Activated naive CD4-positive, alpha-beta T cell treated with anti-CD3 and anti-CD28 coated beads for 36 hours (primary cell): ENCODE results near the gene GHRH. TPM values are rescaled to one million over a fixed set of nuclear protein-coding genes. Genes with fewer than 3 reads are reported as not detected.

Experiments
- CTCF ChIA-PET: fragments of 350-600 bp; sonication (Branson Sonifier 250); formaldehyde crosslinking; loops from one replicate; lab custom pipeline; 2021; ENCODE audit warnings: antibody characterized with exemption; lab: Charles Lee
- DNase-seq: peaks from one replicate; pipeline ENCODE4 v3.0.0-alpha.2; 2020
- H3K27ac Mint-ChIP-seq: one replicate; pipeline ENCODE4 v1.8.0; 2021; ENCODE audit warnings: mild to moderate bottlenecking, mixed read lengths
- H3K27me3 Mint-ChIP-seq: one replicate; pipeline ENCODE4 v1.8.0; 2021; ENCODE audit warnings: low read depth, mixed read lengths
- H3K36me3 Mint-ChIP-seq: one replicate; pipeline ENCODE4 v1.8.0; 2021; ENCODE audit warnings: low read depth, mixed read lengths
- H3K4me1 Mint-ChIP-seq: one replicate; pipeline ENCODE4 v1.8.0; 2021; ENCODE audit warnings: low read depth, mixed read lengths
- H3K4me3 Mint-ChIP-seq: one replicate; pipeline ENCODE4 v1.8.0; 2021; ENCODE audit warnings: mild to moderate bottlenecking, moderate library complexity, mixed read lengths
- H3K9me3 Mint-ChIP-seq: one replicate; pipeline ENCODE4 v1.8.0; 2021; ENCODE audit warnings: mixed read lengths
- intact Hi-C: fragments of 100-400 bp; cut with micrococcal nuclease; formaldehyde crosslinking; loops from one replicate; pipeline ENCODE4 v1.15.1; 2023
- total RNA-seq, 2 experiments: library from RNA; stranded (reverse); gene quantifications; one replicate each; pipeline ENCODE4 v1.2.3, GENCODE V29; 2021

The GHRH gene
- total RNA-seq, 2 experiments from 2014 or later = not detected

DNA sequence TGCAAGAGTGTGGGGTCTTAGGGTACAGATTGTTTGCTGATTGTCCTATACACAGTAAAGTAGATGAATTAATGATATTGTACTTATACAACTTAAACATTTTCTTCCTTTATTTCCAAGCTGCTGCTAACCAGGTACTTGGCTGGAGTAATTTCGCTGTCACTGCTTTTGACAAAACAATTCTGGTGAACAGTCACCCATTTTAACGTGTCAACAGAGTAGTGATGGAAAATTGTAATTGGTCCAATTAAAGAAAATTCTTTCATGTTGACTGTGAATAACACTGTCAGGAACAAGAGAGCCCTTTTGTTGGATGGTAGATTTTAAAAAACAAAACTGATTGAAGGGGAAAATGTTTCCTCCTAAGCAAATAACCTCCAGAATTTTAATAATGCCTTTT, 55.8 kb downstream of the GHRH start:
- H3K4me1 Mint-ChIP-seq = no peaks in the 10 kb centered on the region
- DNase-seq = no peak
- peaks cover 42% of the 10 kb centered on the region for H3K36me3 Mint-ChIP-seq
- no peak overlapping the region for H3K27ac Mint-ChIP-seq
- CTCF ChIA-PET = interaction anchor here (1.6 to 2.4 kb wide), 3 partner anchors 10 to 27 kb away, joined by 4 to 10 read pairs (median 8); no protein-coding TSS in a partner anchor
- intact Hi-C loops = no loop called here
- H3K27me3 Mint-ChIP-seq = no peaks in the 10 kb centered on the region
- no peaks in the 10 kb centered on the region for H3K9me3 Mint-ChIP-seq
- H3K4me3 Mint-ChIP-seq = no peak overlapping the region

DNA sequence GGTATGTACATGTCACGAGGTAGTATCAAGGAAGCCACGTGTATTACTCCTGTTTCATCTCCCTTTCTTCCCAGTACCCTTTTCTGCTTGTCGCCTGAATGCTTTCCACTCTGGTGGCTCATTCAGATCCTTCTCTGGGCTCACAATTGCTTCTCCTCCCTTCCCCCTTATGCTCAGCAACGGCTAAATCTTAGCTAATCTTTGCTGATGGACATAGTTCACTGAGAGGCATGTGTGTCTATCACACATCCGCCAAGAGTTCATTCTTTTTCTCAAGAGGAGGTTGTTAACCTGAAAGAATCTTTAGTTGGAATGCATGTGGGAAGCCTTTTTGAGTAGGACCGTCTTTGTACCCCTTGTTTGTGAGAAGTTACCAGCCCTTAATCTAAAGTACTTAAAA, 56.5 kb downstream of the GHRH start:
- CTCF ChIA-PET = interaction anchor here (1.6 to 2.4 kb wide), 3 partner anchors 9 to 26 kb away, joined by 4 to 10 read pairs (median 8); no protein-coding TSS in a partner anchor
- intact Hi-C loops = no loop called here
- H3K9me3 Mint-ChIP-seq = no peaks in the 10 kb centered on the region
- no peak overlapping the region for H3K4me3 Mint-ChIP-seq
- no peaks in the 10 kb centered on the region for H3K27me3 Mint-ChIP-seq
- H3K27ac Mint-ChIP-seq = no peak overlapping the region
- no peaks in the 10 kb centered on the region for H3K4me1 Mint-ChIP-seq
- H3K36me3 Mint-ChIP-seq = peaks cover 47% of the 10 kb centered on the region
- DNase-seq = no peak

DNA sequence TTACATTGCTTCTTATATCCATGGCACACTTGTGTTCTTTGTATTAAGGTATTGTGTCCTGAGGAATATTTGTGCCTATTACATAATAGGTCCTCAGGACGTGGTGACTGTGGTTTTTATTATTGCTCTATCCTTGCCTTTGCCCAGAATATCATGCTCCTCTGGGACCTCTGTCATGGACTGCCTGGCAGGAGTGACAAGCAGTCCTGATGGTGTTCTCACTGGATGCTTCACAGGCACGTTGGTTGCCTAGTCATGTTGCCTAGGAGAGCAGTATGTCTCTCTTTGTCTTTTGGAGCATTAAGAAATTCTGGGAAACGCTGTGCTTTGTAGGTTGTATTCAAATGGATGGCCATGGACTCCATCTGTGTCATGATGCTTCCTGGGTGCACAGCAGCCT, 57.6 kb downstream of the GHRH start:
- intact Hi-C loops = no loop called here
- DNase-seq = no peak
- no peaks in the 10 kb centered on the region for H3K4me1 Mint-ChIP-seq
- CTCF ChIA-PET = interaction anchor here (1.6 kb wide), 2 partner anchors 8 to 25 kb away, joined by 4 to 10 read pairs; no protein-coding TSS in a partner anchor
- no peak overlapping the region for H3K4me3 Mint-ChIP-seq
- H3K9me3 Mint-ChIP-seq = no peaks in the 10 kb centered on the region
- H3K27ac Mint-ChIP-seq = no peak overlapping the region
- no peaks in the 10 kb centered on the region for H3K27me3 Mint-ChIP-seq
- H3K36me3 Mint-ChIP-seq = peaks cover 44% of the 10 kb centered on the region

DNA sequence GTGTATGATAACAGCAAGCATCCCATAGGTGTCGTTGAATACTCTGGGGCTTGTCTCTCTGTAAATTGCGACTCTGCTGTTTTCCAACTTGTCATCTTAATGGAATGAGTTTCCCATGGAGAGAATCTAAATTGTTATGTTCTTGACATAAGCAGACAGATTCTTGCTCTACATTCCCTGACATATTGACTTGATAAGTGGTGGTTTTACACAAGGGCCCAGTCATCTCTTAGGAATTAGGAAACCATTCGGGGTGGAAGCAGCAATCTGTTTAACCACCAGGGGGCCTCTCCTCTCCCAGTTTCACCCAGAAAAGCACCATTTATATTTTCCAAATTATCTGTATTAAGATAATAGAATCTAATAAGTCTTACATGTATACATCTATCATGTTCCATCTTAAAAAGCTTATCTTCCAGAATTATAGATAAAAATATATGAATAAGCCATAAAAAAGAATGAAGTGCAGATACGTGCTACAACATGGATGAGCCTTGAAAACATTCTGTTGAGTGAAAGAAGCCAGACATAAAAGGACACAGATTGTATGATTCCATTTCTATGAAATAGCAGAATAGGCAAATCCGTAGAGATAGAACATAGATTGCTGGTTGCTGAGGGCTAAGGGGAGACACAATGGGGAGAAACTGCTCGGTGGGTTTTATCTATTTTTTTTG, 59.2 kb downstream of the GHRH start:
- no peaks in the 10 kb centered on the region for H3K9me3 Mint-ChIP-seq
- H3K27me3 Mint-ChIP-seq = no peaks in the 10 kb centered on the region
- H3K4me3 Mint-ChIP-seq = no peak overlapping the region
- H3K4me1 Mint-ChIP-seq = no peaks in the 10 kb centered on the region
- H3K36me3 Mint-ChIP-seq = peaks cover 46% of the 10 kb centered on the region
- peak; percentile 37 for DNase-seq
- intact Hi-C loops = loop anchor here (1.0 kb wide), 1 partner anchor 332 kb away; no protein-coding TSS in a partner anchor
- CTCF ChIA-PET = interaction anchor here (1.1 kb wide), 1 partner anchor 333 kb away, joined by 3 read pairs; no protein-coding TSS in a partner anchor
- no peak overlapping the region for H3K27ac Mint-ChIP-seq

- H3K9me3 Mint-ChIP-seq = no peaks in the 10 kb centered on the region
- peaks cover 50% of the 10 kb centered on the region for H3K36me3 Mint-ChIP-seq
- peaks cover 5% of the 10 kb centered on the region for H3K4me1 Mint-ChIP-seq
- no peak overlapping the region for H3K27ac Mint-ChIP-seq
- CTCF ChIA-PET = interaction anchor here (1.0 to 1.8 kb wide), 3 partner anchors 10 to 333 kb away, joined by 3 to 14 read pairs (median 6); no protein-coding TSS in a partner anchor
- no peak overlapping the region for H3K4me3 Mint-ChIP-seq
- DNase-seq = no peak
- no peaks in the 10 kb centered on the region for H3K27me3 Mint-ChIP-seq
- intact Hi-C loops = loop anchor here (1.0 kb wide), 1 partner anchor 333 kb away; no protein-coding TSS in a partner anchor
Observed at GRCh38 chr20:37201827-37202162, 59.8 kb downstream of the GHRH start.

Other genes with a start within 250 kb of the GHRH start
- gene RBL1, start 165.8 kb downstream of the GHRH start, total RNA-seq = 10 to 100 TPM; 32.9 to 36.2 TPM
- 100 to 1,000 TPM; 102 to 104 TPM for gene RPN2, start 82.5 kb downstream of the GHRH start, total RNA-seq
- gene MROH8, start 82.3 kb downstream of the GHRH start, total RNA-seq = under 1 TPM; 0.54 to 0.91 TPM
- 10 to 100 TPM in 1 of 2 experiments, 1 to 10 TPM in 1; 9.4 to 10.4 TPM for gene MANBAL, start 27.8 kb upstream of the GHRH start, total RNA-seq
- 1 to 10 TPM; 2.0 to 2.8 TPM for gene SRC, start 84.3 kb upstream of the GHRH start, total RNA-seq